ENCODE measurements around the gene GRIN2A. TPM values are rescaled to one million over a fixed set of nuclear protein-coding genes. Genes with fewer than 3 reads are reported as not detected.

GRIN2A gene
- total and polyA plus RNA-seq, 2 donors (not counting 3 experiments of a cell fraction or from before 2014, with no cell fraction given): not detected

- Histone ChIP-seq H3K4me3 (replicated peaks in 1 of 3; ENCODE audit: insufficient read depth in 1 of 3, low read depth in 1 of 3, low read length in 3 of 3) (no peak overlapping the region), H3K4me2 (ENCODE audit: insufficient read depth, low read length) (no peak overlapping the region), H3K36me3 (ENCODE audit: control insufficient read depth in 2 of 2, extremely low read depth in 1 of 2, insufficient read depth in 2 of 2, low read length in 2 of 2) (no peaks in the 10 kb centered on the region), H3K9ac (replicated peaks; ENCODE audit: extremely low read depth, insufficient read depth, low read length) (no peak overlapping the region), H3K27me3 (ENCODE audit: control insufficient read depth in 2 of 2, insufficient read depth in 2 of 2, low read length in 2 of 2) (no peaks in the 10 kb centered on the region), H3K79me2 (ENCODE audit: control insufficient read depth, insufficient read depth, low read length) (no peaks in the 10 kb centered on the region), H3K9me1 (replicated peaks; ENCODE audit: control insufficient read depth, extremely low read depth, insufficient read depth, low read length) (no peaks in the 10 kb centered on the region), H2AFZ (ENCODE audit: low read depth, low read length) (no peak overlapping the region), H4K20me1 (replicated peaks; ENCODE audit: control insufficient read depth, extremely low read depth, insufficient read depth, low read length) (no peaks in the 10 kb centered on the region), H3K4me1 (ENCODE audit: control insufficient read depth, extremely low read depth, insufficient read depth, low read length) (no peaks in the 10 kb centered on the region), H3K9me3 (replicated peaks; ENCODE audit: control insufficient read depth, insufficient read depth, low read length) (no peaks in the 10 kb centered on the region), H3K27ac (ENCODE audit: insufficient read depth, low read depth, low read length) (no peak overlapping the region)
- intact Hi-C loops (cut with micrococcal nuclease) (no loop called here), dilution Hi-C loops (cut with MboI; ENCODE audit: extremely low pct_ligation_motif_present, low sequenced_read_pairs) (no loop called here)
- no TSS peak for BruUV-seq (replicated peaks)
- ChIA-PET POLR2A (no interaction called here), CTCF (no interaction called here)
- no peak for FAIRE-seq
- TF ChIP-seq JUN (IDR thresholded peaks at IDR 0.05; ENCODE audit: borderline replicate concordance, insufficient read depth, insufficient read length, low read depth) (no peak), MYC (IDR thresholded peaks at IDR 0.05; ENCODE audit: low read depth, low read length) (no peak), CTCF (IDR thresholded peaks at IDR 0.05; ENCODE audit: extremely low read depth in 1 of 2, insufficient read depth in 1 of 2, low read depth in 1 of 2, low read length in 2 of 2) (no peak), POLR2A (IDR thresholded peaks at IDR 0.05; ENCODE audit: low read depth, low read length) (no peak), EZH2 (IDR thresholded peaks at IDR 0.05; ENCODE audit: borderline replicate concordance, low read depth, low read length, severe bottlenecking) (no peak), POLR2AphosphoS5 (IDR thresholded peaks at IDR 0.05; ENCODE audit: insufficient read depth, low read depth, low read length) (no peak), MAX (IDR thresholded peaks at IDR 0.05; ENCODE audit: insufficient read depth, insufficient read length) (no peak), GATA2 (IDR thresholded peaks at IDR 0.05; ENCODE audit: insufficient read depth, insufficient read length, low read depth, low read length) (no peak), FOS (IDR thresholded peaks at IDR 0.05; ENCODE audit: borderline replicate concordance, insufficient read depth, low read length) (no peak)
- DNase-seq (ENCODE audit: low read depth, low spot score): no peak
Measured at GRCh38 chr16:10153985-10154384, 28.2 kb downstream of the GRIN2A start.
